A673 (cell line): Measurements from ENCODE around the gene DPM3. TPM values are rescaled to one million over a fixed set of nuclear protein-coding genes. Genes with fewer than 3 reads are reported as not detected.

Source experiments
- BruUV-seq: library from RNA; stranded (reverse); fragments of 400-500 nt; replicated peaks from 2 replicates; lab custom pipeline; 2021; lab: Mats Ljungman, UMichigan
- CTCF ChIA-PET: fragments of 300-600 bp; sonication (Branson Sonifier 250); formaldehyde crosslinking; loops from one replicate; lab custom pipeline; 2022; ENCODE audit warnings: antibody characterized with exemption; lab: Charles Lee
- POLR2A ChIA-PET: fragments of 300-600 bp; sonication (Branson Sonifier 250); formaldehyde crosslinking; loops from one replicate; lab custom pipeline; 2022; ENCODE audit warnings: antibody characterized with exemption; ENCODE audit not compliant: low non-redundant PET; lab: Charles Lee
- DNase-seq: peaks from one replicate; pipeline ENCODE4 v3.0.0-alpha.2; 2015; ENCODE audit warnings: low spot score
- H3K27ac ChIP-seq: fragments of 200-600 bp; sonication (generic); 2 replicates; pipeline ENCODE4 v1.5.1; 2016; ENCODE audit warnings: mixed run types, low read depth, mild to moderate bottlenecking, mixed read lengths, antibody characterized with exemption, low read length; ENCODE audit not compliant: poor library complexity, severe bottlenecking
- H3K27me3 ChIP-seq: fragments of 200-600 bp; sonication (generic); replicated peaks from 2 replicates; pipeline ENCODE4 v1.6.1; 2017; ENCODE audit warnings: mixed run types, low read depth, mild to moderate bottlenecking, mixed read lengths, antibody characterized with exemption, low read length; ENCODE audit not compliant: insufficient read depth, poor library complexity
- H3K36me3 ChIP-seq: fragments of 200-600 bp; sonication (generic); 2 replicates; pipeline ENCODE4 v1.6.1; 2016; ENCODE audit warnings: mixed run types, mild to moderate bottlenecking, mixed read lengths, antibody characterized with exemption, low read length; ENCODE audit not compliant: insufficient read depth, poor library complexity, severe bottlenecking
- H3K4me1 ChIP-seq: fragments of 200-600 bp; sonication (generic); 2 replicates; pipeline ENCODE4 v1.6.1; 2017; ENCODE audit warnings: mixed run types, mild to moderate bottlenecking, mixed read lengths, antibody characterized with exemption, low read length; ENCODE audit not compliant: insufficient read depth, poor library complexity, severe bottlenecking
- H3K4me3 ChIP-seq: fragments of 200-600 bp; sonication (generic); 2 replicates; pipeline ENCODE4 v1.5.1; 2016; ENCODE audit warnings: low read depth, mixed run types, mild to moderate bottlenecking, mixed read lengths, low read length; ENCODE audit not compliant: poor library complexity, severe bottlenecking
- H3K9me3 ChIP-seq: fragments of 200-600 bp; sonication (generic); 2 replicates; pipeline ENCODE4 v1.6.1; 2016; ENCODE audit warnings: mixed run types, low read depth, mild to moderate bottlenecking, mixed read lengths, antibody characterized with exemption, low read length; ENCODE audit not compliant: poor library complexity, severe bottlenecking
- EZH2 ChIP-seq: fragments of 200-600 bp; sonication (generic); IDR thresholded peaks from 2 replicates; pipeline ENCODE4 v1.6.1; 2017; ENCODE audit warnings: borderline replicate concordance, low read depth, mild to moderate bottlenecking, mixed read lengths, antibody characterized with exemption, low read length; ENCODE audit not compliant: poor library complexity, severe bottlenecking
- intact Hi-C: fragments of 100-400 bp; cut with micrococcal nuclease; formaldehyde crosslinking; loops from one replicate; pipeline ENCODE4 v1.10.0; 2022; ENCODE audit not compliant: unreplicated experiment
- total RNA-seq: library from RNA; stranded (reverse); gene quantifications from 2 replicates; pipeline ENCODE4 v1.2.3, GENCODE V29; 2021
- TF ChIP-seq, protein P1 (sequence below): fragments of 300-800, 200-600 bp; sonication (generic); conservative IDR thresholded peaks from 2 replicates; pipeline ENCODE4 v1.5.1; 2017; ENCODE audit warnings: low read depth, mild to moderate bottlenecking, antibody characterized with exemption, low read length, moderate library complexity, mixed read lengths

Gene DPM3
- total RNA-seq, 1 experiment from 2014 or later = 34.0 TPM

DNA sequence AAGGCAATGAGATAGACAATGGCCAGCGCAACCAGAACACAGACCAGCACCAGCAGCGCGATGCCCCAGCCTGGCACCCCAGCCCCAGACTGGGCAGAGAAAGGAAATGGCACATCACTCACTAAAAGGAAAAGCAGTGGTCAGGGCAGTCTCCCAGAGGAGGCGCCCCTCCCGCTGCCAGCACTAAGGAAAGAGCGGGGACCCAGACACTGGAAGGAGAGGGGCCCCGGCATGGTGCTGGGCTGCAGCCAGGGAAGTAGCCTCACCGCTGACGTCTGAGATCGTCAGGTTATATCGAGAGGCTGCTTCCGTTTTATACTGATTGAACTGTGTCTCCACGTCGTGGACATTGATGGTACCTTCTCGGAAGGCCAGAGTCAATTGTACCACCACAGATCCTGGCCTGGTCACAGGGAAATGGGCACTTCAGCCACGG is 47.1 kb upstream of the DPM3 start:
- POLR2A ChIA-PET = no interaction called here
- Histone ChIP-seq H3K4me1 (no peaks in the 10 kb centered on the region), H3K27me3 (no peaks in the 10 kb centered on the region), H3K9me3 (no peaks in the 10 kb centered on the region), H3K36me3 (no peaks in the 10 kb centered on the region), H3K27ac (peak overlapping the region; percentile 42), H3K4me3 (no peak overlapping the region)
- no peak for DNase-seq
- BruUV-seq = no TSS peak
- TF ChIP-seq, protein P1, sequence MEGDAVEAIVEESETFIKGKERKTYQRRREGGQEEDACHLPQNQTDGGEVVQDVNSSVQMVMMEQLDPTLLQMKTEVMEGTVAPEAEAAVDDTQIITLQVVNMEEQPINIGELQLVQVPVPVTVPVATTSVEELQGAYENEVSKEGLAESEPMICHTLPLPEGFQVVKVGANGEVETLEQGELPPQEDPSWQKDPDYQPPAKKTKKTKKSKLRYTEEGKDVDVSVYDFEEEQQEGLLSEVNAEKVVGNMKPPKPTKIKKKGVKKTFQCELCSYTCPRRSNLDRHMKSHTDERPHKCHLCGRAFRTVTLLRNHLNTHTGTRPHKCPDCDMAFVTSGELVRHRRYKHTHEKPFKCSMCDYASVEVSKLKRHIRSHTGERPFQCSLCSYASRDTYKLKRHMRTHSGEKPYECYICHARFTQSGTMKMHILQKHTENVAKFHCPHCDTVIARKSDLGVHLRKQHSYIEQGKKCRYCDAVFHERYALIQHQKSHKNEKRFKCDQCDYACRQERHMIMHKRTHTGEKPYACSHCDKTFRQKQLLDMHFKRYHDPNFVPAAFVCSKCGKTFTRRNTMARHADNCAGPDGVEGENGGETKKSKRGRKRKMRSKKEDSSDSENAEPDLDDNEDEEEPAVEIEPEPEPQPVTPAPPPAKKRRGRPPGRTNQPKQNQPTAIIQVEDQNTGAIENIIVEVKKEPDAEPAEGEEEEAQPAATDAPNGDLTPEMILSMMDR = no peak
- intact Hi-C loops = no loop called here
- CTCF ChIA-PET = no interaction called here

DNA sequence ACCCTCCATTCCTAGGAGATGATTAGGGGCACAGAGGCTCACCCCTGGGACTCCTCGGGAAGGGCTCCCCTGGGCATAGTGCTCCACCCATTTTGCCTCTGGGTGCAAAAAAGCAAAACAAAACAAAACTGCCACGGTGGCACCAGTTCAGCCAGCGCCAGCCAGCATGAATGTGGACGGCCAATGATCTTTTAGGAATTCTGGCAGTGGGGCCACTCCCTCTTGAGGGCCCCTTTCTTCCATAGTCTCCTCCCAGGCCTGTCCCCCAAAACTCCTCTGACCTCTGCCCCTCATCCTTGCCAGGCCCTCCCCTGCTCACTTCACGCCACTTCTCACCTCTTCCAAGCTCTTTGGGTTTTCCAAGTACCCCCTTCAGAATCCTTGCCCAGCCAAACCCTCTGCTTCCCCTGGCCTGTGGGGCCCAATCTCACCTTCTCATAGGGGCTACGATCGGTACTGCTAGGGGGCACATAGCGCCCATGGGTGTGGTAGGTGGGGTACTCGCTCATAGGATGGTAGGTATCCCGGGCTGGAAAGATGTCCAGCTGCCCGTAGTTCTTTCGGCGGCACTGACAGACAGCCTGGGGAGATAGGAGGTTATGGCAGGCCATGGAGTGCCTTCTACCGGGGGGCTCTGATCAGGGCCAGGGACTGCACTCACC is 46.6 kb upstream of the DPM3 start:
- CTCF ChIA-PET = no interaction called here
- intact Hi-C loops = no loop called here
- Histone ChIP-seq H3K36me3 (no peaks in the 10 kb centered on the region), H3K9me3 (no peaks in the 10 kb centered on the region), H3K27me3 (no peaks in the 10 kb centered on the region), H3K4me1 (no peaks in the 10 kb centered on the region), H3K27ac (no peak overlapping the region), H3K4me3 (no peak overlapping the region)
- POLR2A ChIA-PET = no interaction called here
- TF ChIP-seq EZH2 = no peak
- TF ChIP-seq, protein P1 = no peak
- no TSS peak for BruUV-seq
- DNase-seq = no peak

DNA sequence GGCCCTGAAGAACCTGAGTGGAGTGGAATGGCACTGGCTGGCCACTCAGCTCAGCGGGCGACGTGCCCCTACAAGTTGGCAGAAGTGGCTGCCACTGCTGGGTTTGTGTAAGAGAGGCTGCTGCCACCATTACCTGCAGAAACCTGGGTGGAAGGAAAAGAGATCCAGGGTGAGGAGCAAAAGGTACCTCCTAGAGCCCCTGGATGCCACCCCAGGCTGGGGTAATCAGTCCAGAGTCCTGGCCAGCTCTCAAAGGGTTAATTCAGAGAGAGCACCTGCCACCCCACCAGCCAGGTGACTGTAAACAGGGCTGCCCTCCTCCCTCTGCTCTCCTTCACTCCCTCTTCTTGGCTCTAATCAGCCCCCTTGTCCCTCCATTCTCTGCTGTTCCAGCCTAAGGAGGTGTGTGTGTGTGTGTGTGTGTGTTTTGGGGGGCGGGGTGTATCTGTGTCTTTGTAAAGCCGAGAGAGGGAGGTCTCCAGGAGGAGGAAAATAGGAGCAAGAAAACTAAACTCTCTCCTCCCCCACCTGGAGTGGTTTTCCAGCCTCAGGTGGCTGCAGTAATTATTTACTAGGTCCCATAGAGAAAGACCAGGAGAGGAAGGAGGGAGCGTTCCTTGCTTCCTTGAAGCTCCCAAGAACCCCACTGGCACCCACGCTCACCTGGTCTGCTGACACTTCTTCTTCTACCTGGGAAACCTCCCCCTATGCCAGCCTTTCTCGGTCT is 45.9 kb upstream of the DPM3 start:
- Histone ChIP-seq H3K4me1 (no peaks in the 10 kb centered on the region), H3K27ac (no peak overlapping the region), H3K27me3 (no peaks in the 10 kb centered on the region), H3K36me3 (no peaks in the 10 kb centered on the region), H3K4me3 (no peak overlapping the region), H3K9me3 (no peaks in the 10 kb centered on the region)
- ChIA-PET POLR2A (no interaction called here), CTCF (no interaction called here)
- no peak for DNase-seq
- intact Hi-C loops = no loop called here
- BruUV-seq = no TSS peak
- no peak for TF ChIP-seq EZH2
- TF ChIP-seq, protein P1 = no peak
